Panc1 (cell line): Measurements from ENCODE around the gene AIG1. TPM values are rescaled to one million over a fixed set of nuclear protein-coding genes. Genes with fewer than 3 reads are reported as not detected.
"Not testable (repeated sequence)": the region's sequence is repeated elsewhere in the genome, so short reads cannot be mapped to it uniquely, and the experiment has no call there.

Experiments used
- ATAC-seq: fragments of 200-7000 bp; cut with Tn5 transposase; 2 replicates; pipeline ENCODE4 v1.9.1; 2020; ENCODE audit warnings: mild to moderate bottlenecking, moderate library complexity
- BruUV-seq: library from RNA; stranded (reverse); fragments of 400-500 nt; replicated peaks from 2 replicates; lab custom pipeline; 2021; lab: Mats Ljungman, UMichigan
- CTCF ChIA-PET: fragments of 300-600 bp; sonication (Branson Sonifier 250); formaldehyde crosslinking; loops from one replicate; lab custom pipeline; 2022; ENCODE audit warnings: antibody characterized with exemption; lab: Charles Lee
- POLR2A ChIA-PET: fragments of 300-600 bp; sonication (Branson Sonifier 250); formaldehyde crosslinking; loops from one replicate; lab custom pipeline; 2022; ENCODE audit warnings: antibody characterized with exemption; lab: Charles Lee
- DNase-seq: peaks from one replicate; pipeline ENCODE4 v3.0.0-alpha.2; 2010; ENCODE audit warnings: low read depth, low spot score
- H3K27ac ChIP-seq: 2 replicates; pipeline ENCODE4 v1.5.1; 2011; ENCODE audit warnings: mild to moderate bottlenecking, low read length, inconsistent platforms
- H3K27me3 ChIP-seq: fragments of 200-500 bp; sonication (Bioruptor generic); 2 replicates; pipeline ENCODE4 v1.6.0; 2014; ENCODE audit warnings: low read length, inconsistent platforms; ENCODE audit not compliant: control insufficient read depth, insufficient read depth
- H3K36me3 ChIP-seq: fragments of 200-500 bp; sonication (Bioruptor generic); 2 replicates; pipeline ENCODE4 v1.5.1; 2014; ENCODE audit warnings: inconsistent platforms, mild to moderate bottlenecking, low read length, moderate library complexity; ENCODE audit not compliant: control insufficient read depth, insufficient read depth
- H3K4me1 ChIP-seq: 2 replicates; pipeline ENCODE4 v1.5.1; 2011; ENCODE audit warnings: inconsistent platforms, mild to moderate bottlenecking, low read length, moderate library complexity; ENCODE audit not compliant: control insufficient read depth, insufficient read depth
- H3K4me3 ChIP-seq, 2 experiments: 2 replicates each; pipeline ENCODE4 v1.5.1; 2011 to 2012; ENCODE audit warnings: low read depth in 2 of 2, low read length in 2 of 2, mild to moderate bottlenecking in 2 of 2, inconsistent platforms in 1 of 2, moderate library complexity in 1 of 2
- H3K9me3 ChIP-seq: fragments of 200-500 bp; sonication (Bioruptor generic); 2 replicates; pipeline ENCODE4 v1.5.1; 2014; ENCODE audit warnings: low read depth, mild to moderate bottlenecking, inconsistent platforms, low read length, moderate library complexity; ENCODE audit not compliant: control insufficient read depth, insufficient read depth
- POLR2AphosphoS5 ChIP-seq: IDR thresholded peaks from 2 replicates; pipeline ENCODE4 v1.6.1; 2012; ENCODE audit warnings: mild to moderate bottlenecking, low read depth, low read length, moderate library complexity
- SIN3A ChIP-seq: IDR thresholded peaks from 2 replicates; pipeline ENCODE4 v1.6.1; 2012; ENCODE audit warnings: low read depth, mild to moderate bottlenecking, low read length, moderate library complexity, borderline replicate concordance; ENCODE audit not compliant: insufficient read depth
- TCF7L2 ChIP-seq: IDR thresholded peaks from 2 replicates; pipeline ENCODE4 v1.6.1; 2011; ENCODE audit warnings: mild to moderate bottlenecking, low read depth, low read length, inconsistent platforms
- in situ Hi-C: cut with HindIII; loops from 2 replicates; pipeline ENCODE4 v1.10.0; 2016; ENCODE audit warnings: low sequenced_read_pairs, low pct_unique_long_range_greater_than_20kb
- intact Hi-C: fragments of 100-400 bp; cut with micrococcal nuclease; formaldehyde crosslinking; loops from one replicate; pipeline ENCODE4 v1.10.0; 2022; ENCODE audit not compliant: unreplicated experiment
- total RNA-seq: library from RNA; stranded (reverse); gene quantifications from one replicate; pipeline ENCODE4 v1.2.1, GENCODE V29; 2021; ENCODE audit not compliant: unreplicated experiment
- TF ChIP-seq, protein P1 (sequence below): fragments of 450-650 bp; IDR thresholded peaks from 2 replicates; pipeline ENCODE4 v1.5.1; 2017; ENCODE audit warnings: mild to moderate bottlenecking
- TF ChIP-seq, protein P2 (sequence below), 2 experiments: IDR thresholded peaks; 2 replicates each; pipeline ENCODE4 v1.6.1; 2011 to 2012; ENCODE audit warnings: low read depth in 2 of 2, control low read depth in 1 of 2, low read length in 1 of 2, mild to moderate bottlenecking in 1 of 2, moderate library complexity in 1 of 2; ENCODE audit not compliant: insufficient read depth in 1 of 2

AIG1 gene
- total RNA-seq, 1 experiment from 2014 or later = 23.9 TPM

DNA sequence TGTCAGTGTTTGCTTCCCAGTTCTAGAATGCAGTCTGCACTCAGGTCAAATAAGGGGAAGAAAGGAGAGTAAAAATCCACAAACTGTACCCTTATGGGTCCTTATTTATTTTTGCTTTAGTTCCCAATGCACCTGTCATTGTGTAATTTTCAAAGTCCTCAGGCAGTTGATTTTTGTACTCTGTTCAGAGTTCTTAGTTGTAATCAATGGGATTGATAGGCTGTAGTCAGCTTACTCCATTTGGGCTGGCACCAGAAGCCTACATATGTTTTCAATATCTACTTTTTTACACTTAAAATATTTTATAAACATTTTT is 18.6 kb downstream of the AIG1 start:
- H3K27ac ChIP-seq = no peak overlapping the region
- ChIA-PET POLR2A (no interaction called here), CTCF (no interaction called here)
- DNase-seq = no peak
- H3K4me3 ChIP-seq = no peak overlapping the region
- no peaks in the 10 kb centered on the region for H3K9me3 ChIP-seq
- TF ChIP-seq, protein P1, sequence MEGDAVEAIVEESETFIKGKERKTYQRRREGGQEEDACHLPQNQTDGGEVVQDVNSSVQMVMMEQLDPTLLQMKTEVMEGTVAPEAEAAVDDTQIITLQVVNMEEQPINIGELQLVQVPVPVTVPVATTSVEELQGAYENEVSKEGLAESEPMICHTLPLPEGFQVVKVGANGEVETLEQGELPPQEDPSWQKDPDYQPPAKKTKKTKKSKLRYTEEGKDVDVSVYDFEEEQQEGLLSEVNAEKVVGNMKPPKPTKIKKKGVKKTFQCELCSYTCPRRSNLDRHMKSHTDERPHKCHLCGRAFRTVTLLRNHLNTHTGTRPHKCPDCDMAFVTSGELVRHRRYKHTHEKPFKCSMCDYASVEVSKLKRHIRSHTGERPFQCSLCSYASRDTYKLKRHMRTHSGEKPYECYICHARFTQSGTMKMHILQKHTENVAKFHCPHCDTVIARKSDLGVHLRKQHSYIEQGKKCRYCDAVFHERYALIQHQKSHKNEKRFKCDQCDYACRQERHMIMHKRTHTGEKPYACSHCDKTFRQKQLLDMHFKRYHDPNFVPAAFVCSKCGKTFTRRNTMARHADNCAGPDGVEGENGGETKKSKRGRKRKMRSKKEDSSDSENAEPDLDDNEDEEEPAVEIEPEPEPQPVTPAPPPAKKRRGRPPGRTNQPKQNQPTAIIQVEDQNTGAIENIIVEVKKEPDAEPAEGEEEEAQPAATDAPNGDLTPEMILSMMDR = no peak
- TF ChIP-seq SIN3A = no peak
- TF ChIP-seq TCF7L2 = no peak
- TF ChIP-seq, protein P2, sequence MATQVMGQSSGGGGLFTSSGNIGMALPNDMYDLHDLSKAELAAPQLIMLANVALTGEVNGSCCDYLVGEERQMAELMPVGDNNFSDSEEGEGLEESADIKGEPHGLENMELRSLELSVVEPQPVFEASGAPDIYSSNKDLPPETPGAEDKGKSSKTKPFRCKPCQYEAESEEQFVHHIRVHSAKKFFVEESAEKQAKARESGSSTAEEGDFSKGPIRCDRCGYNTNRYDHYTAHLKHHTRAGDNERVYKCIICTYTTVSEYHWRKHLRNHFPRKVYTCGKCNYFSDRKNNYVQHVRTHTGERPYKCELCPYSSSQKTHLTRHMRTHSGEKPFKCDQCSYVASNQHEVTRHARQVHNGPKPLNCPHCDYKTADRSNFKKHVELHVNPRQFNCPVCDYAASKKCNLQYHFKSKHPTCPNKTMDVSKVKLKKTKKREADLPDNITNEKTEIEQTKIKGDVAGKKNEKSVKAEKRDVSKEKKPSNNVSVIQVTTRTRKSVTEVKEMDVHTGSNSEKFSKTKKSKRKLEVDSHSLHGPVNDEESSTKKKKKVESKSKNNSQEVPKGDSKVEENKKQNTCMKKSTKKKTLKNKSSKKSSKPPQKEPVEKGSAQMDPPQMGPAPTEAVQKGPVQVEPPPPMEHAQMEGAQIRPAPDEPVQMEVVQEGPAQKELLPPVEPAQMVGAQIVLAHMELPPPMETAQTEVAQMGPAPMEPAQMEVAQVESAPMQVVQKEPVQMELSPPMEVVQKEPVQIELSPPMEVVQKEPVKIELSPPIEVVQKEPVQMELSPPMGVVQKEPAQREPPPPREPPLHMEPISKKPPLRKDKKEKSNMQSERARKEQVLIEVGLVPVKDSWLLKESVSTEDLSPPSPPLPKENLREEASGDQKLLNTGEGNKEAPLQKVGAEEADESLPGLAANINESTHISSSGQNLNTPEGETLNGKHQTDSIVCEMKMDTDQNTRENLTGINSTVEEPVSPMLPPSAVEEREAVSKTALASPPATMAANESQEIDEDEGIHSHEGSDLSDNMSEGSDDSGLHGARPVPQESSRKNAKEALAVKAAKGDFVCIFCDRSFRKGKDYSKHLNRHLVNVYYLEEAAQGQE (IDR thresholded peaks at IDR 0.05; ENCODE audit: insufficient read depth in 1 of 2, low read depth in 2 of 2, low read length in 1 of 2) = no peak
- TF ChIP-seq POLR2AphosphoS5 = no peak
- in situ Hi-C loops (no loop called here), intact Hi-C loops (no loop called here)
- H3K4me1 ChIP-seq = no peaks in the 10 kb centered on the region
- BruUV-seq = no TSS peak
- no peak for ATAC-seq
- H3K36me3 ChIP-seq = no peaks in the 10 kb centered on the region
- H3K27me3 ChIP-seq = no peaks in the 10 kb centered on the region

DNA sequence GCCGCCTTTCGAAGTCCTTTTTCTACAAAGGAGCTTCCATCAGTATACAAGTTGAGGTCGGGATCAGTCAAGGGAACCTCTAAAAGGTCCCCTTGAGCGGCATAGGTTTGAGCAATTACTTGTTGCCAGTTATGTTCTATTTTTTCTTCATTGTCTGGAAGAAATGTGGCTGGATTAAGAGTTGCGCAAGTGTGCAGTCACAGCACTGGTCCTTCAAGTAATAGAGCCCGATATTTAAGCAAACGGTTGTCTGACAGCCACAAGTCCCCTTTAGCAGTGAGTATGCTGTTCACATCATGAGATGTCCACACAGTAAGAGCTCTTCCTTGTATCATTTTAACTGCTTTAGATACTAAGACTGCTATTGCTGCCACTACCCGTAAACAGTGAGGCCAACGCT is 21.6 kb downstream of the AIG1 start:
- CTCF ChIA-PET, ATAC-seq, H3K4me1 ChIP-seq, H3K4me3 ChIP-seq, H3K27ac ChIP-seq, H3K9me3 ChIP-seq, BruUV-seq, H3K27me3 ChIP-seq, H3K36me3 ChIP-seq, in situ Hi-C loops, POLR2A ChIA-PET, DNase-seq, intact Hi-C loops: not testable (repeated sequence)

DNA sequence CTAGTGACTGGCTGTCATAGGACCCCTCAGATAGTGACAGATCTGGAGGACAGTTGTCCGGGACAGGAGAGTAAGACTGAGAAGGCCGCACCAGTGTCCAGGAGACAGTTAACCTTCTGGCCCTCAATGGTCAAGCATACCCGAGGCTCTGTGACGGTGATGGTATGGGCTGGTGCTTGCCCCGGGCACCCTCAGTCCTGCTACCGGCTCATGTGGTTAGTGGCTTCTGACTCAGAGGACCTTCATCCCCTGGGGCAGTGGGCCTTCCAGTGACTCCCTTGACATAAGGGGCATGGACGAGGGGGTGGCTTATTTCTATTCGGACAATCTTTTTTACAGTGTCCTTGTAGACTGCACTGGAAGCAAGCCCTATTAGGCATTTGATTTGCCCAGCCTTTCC is 23.3 kb downstream of the AIG1 start:
- ATAC-seq, intact Hi-C loops, POLR2A ChIA-PET, H3K4me3 ChIP-seq, H3K9me3 ChIP-seq, DNase-seq, H3K4me1 ChIP-seq, H3K27me3 ChIP-seq, in situ Hi-C loops, BruUV-seq, H3K27ac ChIP-seq, CTCF ChIA-PET, H3K36me3 ChIP-seq: not testable (repeated sequence)

DNA sequence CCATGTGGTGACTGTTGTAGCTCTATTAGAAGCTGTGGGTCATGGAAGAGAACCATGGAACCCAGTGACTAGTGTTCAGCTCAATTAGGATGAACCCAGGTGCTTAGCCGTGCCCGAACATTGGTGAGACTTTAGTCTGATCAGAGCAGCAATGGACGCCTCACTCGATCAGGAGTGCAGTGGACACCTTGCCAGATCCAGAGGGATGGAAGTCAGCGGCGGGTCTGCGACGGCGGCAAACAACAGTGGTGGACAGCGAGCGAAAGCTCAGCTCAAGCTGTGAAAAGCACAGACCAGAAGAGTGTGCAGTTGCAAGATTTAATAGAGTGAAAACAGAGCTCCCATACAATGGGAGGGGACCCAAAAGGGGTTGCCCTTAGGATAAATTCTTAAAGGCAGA is 26.6 kb downstream of the AIG1 start:
- H3K4me1 ChIP-seq, POLR2A ChIA-PET, ATAC-seq, H3K27ac ChIP-seq, H3K4me3 ChIP-seq, H3K36me3 ChIP-seq, intact Hi-C loops, H3K27me3 ChIP-seq, H3K9me3 ChIP-seq, BruUV-seq, DNase-seq, in situ Hi-C loops, CTCF ChIA-PET: not testable (repeated sequence)
